ENCODE data around the gene ZC2HC1C. TPM values are rescaled to one million over a fixed set of nuclear protein-coding genes. Genes with fewer than 3 reads are reported as not detected.
"Not testable (repeated sequence)": the region's sequence is repeated elsewhere in the genome, so short reads cannot be mapped to it uniquely, and the experiment has no call there.

The ZC2HC1C gene
- total and polyA plus RNA-seq, 10 of the 15 experiments (the other 5 are each of a cell fraction or from before 2014, with no cell fraction given): 0.92 to 3.7 (median 1.6) TPM

- H3K9me3 ChIP-seq (replicated peaks; ENCODE audit: control insufficient read depth, insufficient read depth, low read length): no peaks in the 10 kb centered on the region
- H3K27ac ChIP-seq (ENCODE audit: control insufficient read depth, insufficient read depth): no peak overlapping the region
- 55% methylated on average over 1 of the region's 1 CpG for WGBS (ENCODE audit: insufficient coverage, insufficient replicate concordance, low lambda C conversion rate, missing lambda C conversion rate)
- RAD21 ChIA-PET (ENCODE audit: unreplicated experiment): no interaction called here
- ATAC-seq (no peak), DNase-seq (ENCODE audit: low read depth, low spot score) (no peak), FAIRE-seq (no peak)
- CTCF ChIA-PET: interaction anchor here (1.4 kb wide), 1 partner anchor 21 kb away, joined by 3 read pairs; no protein-coding TSS in a partner anchor
- H3K4me3 ChIP-seq: 0 out of 2 replicates have a peak overlapping the region, but pooled peaks have one; percentile 79
- H3K79me2 ChIP-seq (ENCODE audit: control insufficient read depth, insufficient read depth, low read length): peaks cover 19% of the 10 kb centered on the region
- intact Hi-C loops (cut with micrococcal nuclease; ENCODE audit: unreplicated experiment) (no loop called here), in situ Hi-C loops (cut with MboI) (no loop called here)
- H4K20me1 ChIP-seq (ENCODE audit: control insufficient read depth, insufficient read depth): no peaks in the 10 kb centered on the region
- POLR2A ChIA-PET: interaction anchor here (0.5 to 0.7 kb wide), 4 partner anchors 15 to 1550 kb away, joined by 3 to 5 read pairs (median 3); no protein-coding TSS in a partner anchor
- peak overlapping the region; percentile 91; the same call in 1 of the 2 replicates for H3K4me2 ChIP-seq (ENCODE audit: control insufficient read depth, insufficient read depth)
- no peak for TF ChIP-seq YY1 (IDR thresholded peaks at IDR 0.05; ENCODE audit: low read depth, low read length)
- TF ChIP-seq TAF1 (IDR thresholded peaks at IDR 0.05; ENCODE audit: borderline replicate concordance, low read depth, low read length): no peak
- no peak for TF ChIP-seq BACH1 (IDR thresholded peaks at IDR 0.05; ENCODE audit: borderline replicate concordance)
- TF ChIP-seq ZNF274 (IDR thresholded peaks at IDR 0.05; ENCODE audit: insufficient read depth, insufficient read length): no peak
- no peak for TF ChIP-seq EED (IDR thresholded peaks at IDR 0.05; ENCODE audit: low read depth)
- TF ChIP-seq, protein P1, sequence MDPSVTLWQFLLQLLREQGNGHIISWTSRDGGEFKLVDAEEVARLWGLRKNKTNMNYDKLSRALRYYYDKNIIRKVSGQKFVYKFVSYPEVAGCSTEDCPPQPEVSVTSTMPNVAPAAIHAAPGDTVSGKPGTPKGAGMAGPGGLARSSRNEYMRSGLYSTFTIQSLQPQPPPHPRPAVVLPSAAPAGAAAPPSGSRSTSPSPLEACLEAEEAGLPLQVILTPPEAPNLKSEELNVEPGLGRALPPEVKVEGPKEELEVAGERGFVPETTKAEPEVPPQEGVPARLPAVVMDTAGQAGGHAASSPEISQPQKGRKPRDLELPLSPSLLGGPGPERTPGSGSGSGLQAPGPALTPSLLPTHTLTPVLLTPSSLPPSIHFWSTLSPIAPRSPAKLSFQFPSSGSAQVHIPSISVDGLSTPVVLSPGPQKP (IDR thresholded peaks at IDR 0.05; ENCODE audit: low read depth, low read length): no peak
- TF ChIP-seq, protein P2, sequence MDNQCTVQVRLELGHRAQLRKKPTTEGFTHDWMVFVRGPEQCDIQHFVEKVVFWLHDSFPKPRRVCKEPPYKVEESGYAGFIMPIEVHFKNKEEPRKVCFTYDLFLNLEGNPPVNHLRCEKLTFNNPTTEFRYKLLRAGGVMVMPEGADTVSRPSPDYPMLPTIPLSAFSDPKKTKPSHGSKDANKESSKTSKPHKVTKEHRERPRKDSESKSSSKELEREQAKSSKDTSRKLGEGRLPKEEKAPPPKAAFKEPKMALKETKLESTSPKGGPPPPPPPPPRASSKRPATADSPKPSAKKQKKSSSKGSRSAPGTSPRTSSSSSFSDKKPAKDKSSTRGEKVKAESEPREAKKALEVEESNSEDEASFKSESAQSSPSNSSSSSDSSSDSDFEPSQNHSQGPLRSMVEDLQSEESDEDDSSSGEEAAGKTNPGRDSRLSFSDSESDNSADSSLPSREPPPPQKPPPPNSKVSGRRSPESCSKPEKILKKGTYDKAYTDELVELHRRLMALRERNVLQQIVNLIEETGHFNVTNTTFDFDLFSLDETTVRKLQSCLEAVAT (IDR thresholded peaks at IDR 0.05): no peak
- TF ChIP-seq PKNOX1 (IDR thresholded peaks at IDR 0.05): no peak
- SMC1A ChIA-PET (ENCODE audit: uncharacterized antibody, unreplicated experiment): interaction anchor here (1.0 to 1.3 kb wide), 2 partner anchors 8 to 137 kb away, joined by 3 read pairs; no protein-coding TSS in a partner anchor
- H3K36me3 ChIP-seq (ENCODE audit: control insufficient read depth in 2 of 2, insufficient read depth in 2 of 2, low read length in 1 of 2): no peaks in the 10 kb centered on the region
- H3K27me3 ChIP-seq (replicated peaks in 1 of 2; ENCODE audit: control insufficient read depth in 2 of 2, insufficient read depth in 2 of 2, low read length in 1 of 2): no peaks in the 10 kb centered on the region
- H3K9ac ChIP-seq (ENCODE audit: control insufficient read depth, insufficient read depth, low read length): no peak overlapping the region
- peaks cover 8% of the 10 kb centered on the region for H3K4me1 ChIP-seq (ENCODE audit: control insufficient read depth, insufficient read depth, low read length)
- no peak overlapping the region for H2AFZ ChIP-seq (ENCODE audit: control insufficient read depth, low read depth, low read length)
- no TSS peak for BruUV-seq (replicated peaks)
Observed at GRCh38 chr14:75067212-75067611, 2.2 kb upstream of the ZC2HC1C start.

GRCh38 chr14:75067765-75068164 lies 1.7 kb upstream of the ZC2HC1C start:
- H3K4me1 ChIP-seq (ENCODE audit: control insufficient read depth, insufficient read depth, low read length); intact Hi-C loops (cut with micrococcal nuclease; ENCODE audit: unreplicated experiment); FAIRE-seq; ATAC-seq; CTCF ChIA-PET; H2AFZ ChIP-seq (ENCODE audit: control insufficient read depth, low read depth, low read length); H4K20me1 ChIP-seq (ENCODE audit: control insufficient read depth, insufficient read depth); DNase-seq (ENCODE audit: low read depth, low spot score); H3K9me3 ChIP-seq (replicated peaks; ENCODE audit: control insufficient read depth, insufficient read depth, low read length); H3K36me3 ChIP-seq (ENCODE audit: control insufficient read depth in 2 of 2, insufficient read depth in 2 of 2, low read length in 1 of 2); H3K27ac ChIP-seq (ENCODE audit: control insufficient read depth, insufficient read depth); H3K27me3 ChIP-seq (replicated peaks in 1 of 2; ENCODE audit: control insufficient read depth in 2 of 2, insufficient read depth in 2 of 2, low read length in 1 of 2); BruUV-seq (replicated peaks); RAD21 ChIA-PET (ENCODE audit: unreplicated experiment); in situ Hi-C loops (cut with MboI): not testable (repeated sequence)
- ChIA-PET SMC1A (ENCODE audit: uncharacterized antibody, unreplicated experiment) (interaction anchor here (0.6 to 1.3 kb wide), 2 partner anchors 9 to 145 kb away, joined by 3 to 4 read pairs; partner anchors contain the start of gene RPS6KL1), POLR2A (interaction anchor here (0.5 to 0.7 kb wide), 3 partner anchors 16 to 445 kb away, joined by 3 to 5 read pairs (median 4); no protein-coding TSS in a partner anchor)
- Histone ChIP-seq H3K4me3 (peak overlapping the region; percentile 79; the same call in 1 of the 2 replicates), H3K79me2 (ENCODE audit: control insufficient read depth, insufficient read depth, low read length) (peaks cover 16% of the 10 kb centered on the region), H3K9ac (ENCODE audit: control insufficient read depth, insufficient read depth, low read length) (peak overlapping the region; percentile 66; the same call in 1 of the 2 replicates), H3K4me2 (ENCODE audit: control insufficient read depth, insufficient read depth) (peak overlapping the region; percentile 91)
- WGBS (ENCODE audit: insufficient coverage, insufficient replicate concordance, low lambda C conversion rate, missing lambda C conversion rate): 74% methylated on average over 4 of the region's 4 CpGs

All from GM12878 (cell line).